Activated gamma-delta T cell treated with Interleukin-2 at 50 U/mL for 16 hours (primary cell): ENCODE measurements around the gene ALDH7A1.

ENCODE experiments used
- DNase-seq: peaks from one replicate; pipeline ENCODE4 v3.0.0-alpha.2; 2020

Gene ALDH7A1

DNA sequence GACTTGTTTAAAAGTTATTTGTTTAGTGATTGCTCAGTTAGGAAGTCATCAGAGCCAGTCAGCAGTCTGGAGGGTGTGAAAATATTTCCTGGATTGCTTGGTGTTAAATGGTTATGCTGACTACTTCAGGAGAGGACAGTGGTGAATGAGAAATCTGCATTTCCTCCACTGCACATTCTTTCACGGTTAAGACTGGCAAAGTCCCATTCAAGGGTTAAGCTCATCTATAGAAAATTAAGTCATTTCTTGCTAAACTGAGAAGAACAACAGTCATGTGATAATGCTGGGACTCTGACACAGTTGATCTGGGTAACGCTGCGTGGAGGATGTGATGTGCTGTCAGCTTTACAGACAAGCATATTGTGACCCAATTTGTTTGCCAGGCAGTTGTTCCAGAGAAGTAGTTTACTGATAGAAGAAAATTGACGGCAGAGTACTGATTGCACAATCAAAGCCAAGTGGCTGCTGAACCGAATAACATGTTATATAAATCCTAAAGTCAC is 91.4 kb downstream of the ALDH7A1 start:
- no peak for DNase-seq

DNA sequence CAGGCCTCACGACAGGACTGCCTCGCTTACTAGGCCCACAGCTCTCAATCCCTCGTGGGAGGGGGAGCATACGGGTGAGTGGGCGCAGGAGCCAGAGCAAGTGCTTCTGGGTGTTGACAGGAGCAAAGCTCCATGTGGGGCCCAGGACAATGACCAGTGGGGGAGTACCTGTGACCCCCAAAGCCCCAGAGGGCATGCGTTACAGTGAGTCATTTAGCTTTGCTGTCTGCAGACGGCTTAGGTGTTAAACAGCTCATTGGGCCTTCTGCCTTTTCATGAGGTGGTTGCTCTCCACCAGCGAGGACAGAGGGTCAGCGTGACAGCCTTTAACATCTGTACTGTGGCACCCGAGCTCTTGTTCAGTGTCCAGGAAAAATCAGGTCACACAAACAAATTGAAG is 93.6 kb downstream of the ALDH7A1 start:
- DNase-seq, result no peak

DNA sequence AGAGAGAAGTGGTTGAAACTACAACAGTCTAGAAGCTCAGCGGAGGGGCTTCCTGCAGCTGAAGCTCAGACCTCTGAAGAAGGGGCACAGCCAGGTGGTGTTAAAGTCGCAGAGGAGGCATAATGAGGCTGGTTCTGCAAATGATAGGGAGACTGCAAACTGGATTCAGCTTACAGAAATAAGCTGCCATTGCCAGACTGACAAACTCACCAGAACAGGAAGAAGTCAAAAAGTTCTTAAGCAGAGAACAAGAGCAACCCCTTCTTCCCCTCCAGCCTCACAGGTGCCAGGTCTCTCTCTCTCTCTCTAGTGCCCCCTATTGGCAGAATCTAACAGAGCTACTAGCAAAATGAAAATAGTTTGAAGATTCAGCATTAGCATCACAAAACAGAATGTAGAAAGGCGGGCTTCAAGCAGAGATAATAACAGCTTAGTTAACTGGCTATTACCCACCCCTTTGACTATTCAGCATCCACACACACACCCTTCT is 95.1 kb downstream of the ALDH7A1 start:
- DNase-seq, result peak; percentile 10

DNA sequence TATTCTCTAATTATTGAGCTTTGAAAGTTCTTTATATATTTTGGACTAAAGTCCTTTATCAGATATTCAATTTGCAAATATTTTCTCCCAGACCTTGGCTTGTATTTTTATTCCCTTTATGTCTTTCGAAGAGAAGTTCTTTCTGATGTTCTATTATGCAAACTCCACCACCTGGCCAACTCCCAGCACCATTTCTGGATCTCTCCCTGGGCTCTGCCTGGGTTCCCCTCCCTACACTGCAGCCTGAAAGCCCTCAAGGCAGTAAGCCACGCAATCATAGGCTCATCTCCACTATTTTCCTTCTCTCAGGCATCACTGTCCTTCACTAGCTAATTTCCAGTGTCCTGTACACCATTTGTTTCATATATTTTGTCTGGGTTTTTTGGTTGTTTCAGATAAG is 95.7 kb downstream of the ALDH7A1 start:
- DNase-seq, result no peak

DNA sequence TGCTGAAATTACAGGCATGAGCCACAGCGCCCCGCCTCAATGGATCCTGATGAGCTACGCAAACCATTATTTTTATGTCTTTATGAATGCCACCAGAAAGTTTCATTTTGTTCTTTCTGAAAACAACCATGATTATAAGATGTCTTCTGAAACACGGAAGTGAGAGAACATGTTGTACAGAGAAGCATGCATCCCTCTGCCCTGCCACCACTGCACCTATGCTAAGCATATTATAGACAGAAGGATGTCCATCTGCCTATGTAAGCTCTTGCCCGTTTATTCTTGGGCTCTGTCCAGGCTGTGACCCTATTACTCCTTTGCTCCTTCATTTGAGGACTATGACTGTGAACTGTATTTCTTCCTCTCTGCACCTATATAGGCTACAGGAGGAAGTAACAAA is 97.5 kb downstream of the ALDH7A1 start:
- no peak for DNase-seq

DNA sequence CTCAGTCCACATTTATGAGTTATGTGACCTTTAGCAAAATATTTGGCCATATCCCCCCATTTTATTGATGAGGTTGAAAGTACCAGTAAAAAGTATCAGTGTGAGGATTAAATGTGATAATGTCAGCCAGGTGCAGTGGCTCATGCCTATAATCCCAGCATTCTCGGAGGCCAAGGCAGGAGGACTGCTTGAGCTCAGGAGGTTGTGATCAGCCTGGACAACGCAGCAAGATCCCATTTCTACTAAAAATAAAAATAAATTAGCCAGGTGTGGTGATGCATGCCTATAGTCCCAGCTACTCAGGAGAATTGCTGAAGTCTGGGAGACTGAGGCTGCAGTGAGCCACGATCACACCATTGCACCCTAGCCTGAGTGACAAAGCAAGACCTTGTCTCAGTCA is 100.6 kb downstream of the ALDH7A1 start:
- no peak for DNase-seq

DNA sequence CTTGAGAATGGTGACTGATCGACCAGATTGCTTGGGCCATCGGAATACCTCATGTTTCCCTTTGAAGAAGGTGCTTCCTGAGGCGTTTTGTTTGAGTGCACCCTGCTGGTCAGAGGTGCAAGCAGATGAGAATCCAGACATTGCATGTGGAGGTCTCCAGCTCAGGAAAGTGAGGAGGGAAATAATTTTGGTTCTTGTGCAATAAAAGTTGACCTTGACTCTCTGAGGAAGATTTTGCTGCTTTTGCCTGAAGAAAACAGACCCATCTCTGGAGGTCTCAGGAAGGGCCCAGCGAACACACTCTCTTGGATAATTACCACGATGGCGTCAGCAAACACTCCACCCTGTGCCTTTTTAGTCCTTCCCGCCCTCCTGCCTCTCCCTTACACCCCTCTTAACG is 102.1 kb downstream of the ALDH7A1 start:
- DNase-seq, result no peak

DNA sequence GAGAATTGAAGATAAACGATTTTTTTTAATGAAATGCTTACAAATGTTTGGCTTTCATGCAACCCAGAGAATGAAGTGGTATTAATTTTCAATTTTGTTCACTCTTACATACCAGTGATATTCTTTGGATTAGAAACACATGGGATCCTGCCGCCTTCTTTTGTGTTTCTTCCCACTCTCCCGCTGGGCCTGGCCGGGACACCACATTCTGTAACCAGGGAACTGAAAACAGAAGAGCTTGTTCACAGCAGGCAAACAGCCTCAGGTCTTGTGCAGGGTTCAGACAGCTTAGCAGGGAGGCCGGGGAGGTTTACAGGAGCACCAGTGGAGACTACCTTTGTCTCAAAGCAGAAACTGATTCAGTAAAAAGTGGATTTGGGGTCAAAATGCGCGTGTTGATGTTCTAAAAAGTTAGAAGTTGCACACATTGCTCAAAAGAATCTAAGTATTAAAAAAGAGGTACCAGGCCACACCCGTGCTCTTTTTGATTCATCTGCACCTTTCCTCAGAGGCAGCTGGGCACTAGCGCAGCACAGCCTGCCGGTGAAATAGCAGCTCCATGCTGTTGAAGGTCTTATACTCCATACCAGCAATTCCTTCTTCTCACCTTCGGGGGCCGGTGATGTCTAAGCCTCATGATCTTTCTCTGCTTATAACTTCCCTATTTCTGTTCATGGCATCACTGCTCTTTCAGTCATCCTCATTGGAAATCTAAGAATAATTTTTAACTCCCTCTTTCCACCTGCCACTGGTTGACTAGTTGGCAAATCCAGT is 104.7 kb downstream of the ALDH7A1 start:
- DNase-seq, result no peak

DNA sequence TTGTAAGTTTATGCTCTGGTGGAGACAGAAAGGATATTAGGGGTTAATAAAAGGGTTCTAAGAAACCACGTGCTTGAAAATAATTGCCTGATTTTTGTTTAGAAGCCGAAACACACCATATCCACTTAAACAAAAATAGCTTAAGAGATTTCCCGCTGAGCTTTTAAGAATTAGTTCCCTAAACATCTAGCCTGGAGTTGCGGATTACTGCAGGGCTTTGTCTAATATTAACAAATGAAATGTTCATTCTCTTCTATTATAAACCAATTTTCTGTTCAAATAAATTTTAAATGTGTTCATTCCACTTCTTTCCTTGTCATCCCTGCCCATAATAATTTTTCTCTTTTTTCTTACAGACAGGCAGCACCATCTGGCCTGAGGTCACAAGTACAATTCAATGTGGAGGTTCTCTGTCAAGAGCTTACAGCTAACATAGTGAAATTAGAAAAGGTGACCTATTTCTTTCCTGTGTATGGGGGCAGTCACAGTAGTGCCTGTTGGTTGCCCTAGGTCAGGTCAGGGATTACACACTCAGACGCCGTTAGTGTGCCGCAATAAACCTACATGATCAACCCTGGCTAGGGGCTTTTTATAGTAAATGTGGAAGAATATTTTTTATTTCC is 106.5 kb downstream of the ALDH7A1 start:
- no peak for DNase-seq

DNA sequence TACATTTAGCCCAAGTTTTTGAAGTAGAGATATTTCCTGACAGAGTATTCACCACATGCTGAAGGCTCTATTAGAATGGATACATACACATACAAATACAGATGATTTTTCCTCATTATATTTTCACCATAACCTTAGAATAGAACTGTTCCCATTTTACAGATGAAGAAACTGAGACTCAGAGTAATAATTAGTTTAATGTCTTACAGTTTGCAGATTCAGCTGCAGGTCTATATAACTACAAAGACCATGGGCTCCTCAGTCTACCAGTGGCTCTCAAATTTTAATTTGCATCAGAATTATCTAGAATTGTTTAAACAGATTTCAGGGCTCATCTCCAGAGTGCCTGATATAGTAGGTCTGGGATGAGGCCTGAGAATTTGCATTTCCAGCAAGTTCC is 107.4 kb downstream of the ALDH7A1 start:
- DNase-seq, result no peak

DNA sequence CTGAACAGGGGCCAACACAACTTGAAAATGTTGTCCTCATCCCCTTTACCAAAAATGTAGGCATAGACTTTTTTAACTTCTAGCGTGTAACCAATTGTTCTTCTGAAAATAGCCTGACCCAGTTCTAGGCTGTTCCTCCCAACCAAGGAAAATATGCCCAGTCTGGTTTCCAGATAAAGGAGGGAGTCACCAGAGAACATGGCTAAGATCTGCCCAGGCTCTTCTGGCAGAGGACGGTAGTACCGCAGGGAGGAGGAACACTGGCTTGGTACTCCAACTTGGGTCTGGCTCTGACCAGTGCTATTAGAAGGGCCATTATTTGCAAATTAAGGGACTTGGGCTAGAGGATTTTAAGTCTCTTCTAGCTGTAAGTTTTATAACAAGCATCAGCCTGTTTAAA is 108.7 kb downstream of the ALDH7A1 start:
- DNase-seq, result no peak

DNA sequence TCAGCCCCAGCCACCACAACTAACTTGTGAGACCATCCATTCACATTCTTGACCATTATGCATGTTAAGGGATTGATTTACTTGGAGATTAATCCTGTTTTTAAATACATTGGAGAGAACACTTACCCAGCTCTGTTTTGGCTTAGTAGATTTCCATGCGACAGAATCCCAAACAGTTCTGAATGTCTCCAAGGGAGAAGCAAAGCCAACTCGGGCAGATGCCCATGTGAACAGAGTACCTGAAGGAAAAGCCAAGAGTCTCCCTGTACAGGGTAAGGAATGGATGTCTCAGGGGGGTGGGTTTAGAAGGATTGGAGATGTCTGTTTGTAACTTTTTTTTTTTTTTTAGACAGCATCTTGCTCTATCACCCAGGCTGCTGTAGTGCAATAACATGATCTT is 110.8 kb downstream of the ALDH7A1 start:
- DNase-seq, result no peak

DNA sequence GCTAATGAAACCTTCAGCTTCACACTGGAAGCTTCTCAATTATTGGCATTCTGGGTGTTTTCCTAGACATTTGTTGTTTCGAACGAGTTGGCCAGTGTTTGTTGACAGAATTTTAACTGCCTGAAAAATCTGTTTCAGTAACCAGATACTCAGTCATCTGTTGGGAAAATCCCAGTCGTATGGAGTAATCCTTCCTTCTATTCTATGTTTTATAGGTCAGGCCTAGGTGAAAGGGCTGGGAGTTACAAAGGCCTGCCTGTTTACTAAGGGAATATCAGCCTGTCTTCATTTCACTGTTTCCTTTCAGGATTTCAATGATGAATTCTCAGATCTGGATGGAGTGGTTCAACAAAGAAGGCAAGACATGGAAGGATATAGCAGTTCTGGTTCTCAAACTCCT is 111.9 kb downstream of the ALDH7A1 start:
- no peak for DNase-seq

DNA sequence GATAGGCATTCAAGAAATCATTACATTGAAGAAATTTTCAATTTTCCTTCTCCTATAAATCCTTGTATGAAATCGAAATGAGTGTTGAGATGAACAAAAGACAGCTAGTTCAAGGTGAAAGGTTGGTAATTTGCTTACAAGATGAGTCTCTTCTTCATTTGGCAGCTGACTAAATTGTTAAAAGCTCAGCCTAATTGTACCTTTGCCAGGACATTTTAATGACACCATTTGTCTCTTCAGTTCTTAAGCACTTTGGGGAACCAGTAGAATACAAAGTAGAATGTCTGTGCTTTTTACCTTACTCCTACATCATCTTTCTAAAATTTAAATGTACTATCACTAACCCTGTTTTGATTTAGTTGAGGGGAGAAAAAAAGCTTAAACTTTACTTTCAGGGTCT is 112.4 kb downstream of the ALDH7A1 start:
- DNase-seq, result no peak

DNA sequence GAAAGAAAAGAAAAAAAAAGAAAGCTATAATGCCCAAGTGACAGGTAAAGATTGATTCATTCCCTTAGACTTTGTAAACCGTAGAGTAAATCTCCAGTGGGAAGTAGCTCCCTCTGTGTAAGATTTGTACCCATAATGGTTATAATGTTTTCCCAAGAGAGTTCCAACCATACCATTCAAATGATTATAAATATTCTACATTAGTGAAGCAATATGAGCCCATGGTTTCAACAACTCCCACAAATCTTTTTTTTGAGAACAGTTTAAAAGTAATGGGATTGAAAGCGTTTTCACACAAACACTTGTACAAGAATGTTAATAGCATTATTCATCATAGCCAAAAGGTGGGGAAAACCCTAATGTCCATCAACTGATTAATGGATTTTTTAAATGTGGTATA is 113.8 kb downstream of the ALDH7A1 start:
- no peak for DNase-seq
